PC-9 (cell line): Measurements from ENCODE around the gene CCNG1. TPM values are rescaled to one million over a fixed set of nuclear protein-coding genes. Genes with fewer than 3 reads are reported as not detected.
"Not testable (repeated sequence)": the region's sequence is repeated elsewhere in the genome, so short reads cannot be mapped to it uniquely, and the experiment has no call there.

ENCODE experiments used
- BruUV-seq: library from RNA; stranded (reverse); fragments of 400-500 nt; replicated peaks from 2 replicates; lab custom pipeline; 2021; lab: Mats Ljungman, UMichigan
- CTCF ChIA-PET: fragments of 300-600 bp; sonication (Branson Sonifier 250); formaldehyde crosslinking; loops from one replicate; lab custom pipeline; 2022; ENCODE audit warnings: antibody characterized with exemption; lab: Charles Lee
- POLR2A ChIA-PET: fragments of 300-600 bp; sonication (Branson Sonifier 250); formaldehyde crosslinking; loops from one replicate; lab custom pipeline; 2022; ENCODE audit warnings: antibody characterized with exemption; ENCODE audit not compliant: unreplicated experiment; lab: Charles Lee
- DNase-seq, 2 experiments: peaks; one replicate each; pipeline versions ENCODE4 v3.0.0 to v3.0.0-alpha.2; 2015 to 2022; ENCODE audit warnings: mixed read lengths in 1 of 2
- H2AFZ ChIP-seq: fragments of 200-600 bp; sonication (generic); 2 replicates; pipeline ENCODE4 v1.8.1; 2017; ENCODE audit warnings: antibody characterized with exemption
- H3F3A ChIP-seq: fragments of 200-600 bp; sonication (generic); 2 replicates; pipeline ENCODE4 v1.8.1; 2017; ENCODE audit warnings: antibody characterized with exemption, mild to moderate bottlenecking, low read depth; ENCODE audit not compliant: insufficient read depth
- H3K27ac ChIP-seq: fragments of 200-600 bp; sonication (generic); 2 replicates; pipeline ENCODE4 v1.6.1; 2016; ENCODE audit warnings: mixed run types
- H3K27me3 ChIP-seq: fragments of 200-600 bp; sonication (generic); 2 replicates; pipeline ENCODE4 v1.6.1; 2016; ENCODE audit warnings: low read depth, mixed run types; ENCODE audit not compliant: insufficient read depth
- H3K36me3 ChIP-seq: fragments of 200-600 bp; sonication (generic); 2 replicates; pipeline ENCODE4 v1.6.1; 2016; ENCODE audit warnings: low read depth, mixed run types
- H3K4me1 ChIP-seq: fragments of 200-600 bp; sonication (generic); replicated peaks from 2 replicates; pipeline ENCODE4 v1.6.1; 2016; ENCODE audit warnings: mixed run types; ENCODE audit not compliant: insufficient read depth
- H3K4me2 ChIP-seq: fragments of 200-600 bp; sonication (generic); 2 replicates; pipeline ENCODE4 v1.6.1; 2017; ENCODE audit warnings: mixed run types
- H3K4me3 ChIP-seq: fragments of 200-600 bp; sonication (generic); 2 replicates; pipeline ENCODE4 v1.6.1; 2016; ENCODE audit warnings: mixed run types
- H3K79me2 ChIP-seq: fragments of 200-600 bp; sonication (generic); 2 replicates; pipeline ENCODE4 v1.6.1; 2017; ENCODE audit warnings: low read depth, mixed run types
- H3K9me2 ChIP-seq: fragments of 200-600 bp; sonication (generic); 2 replicates; pipeline ENCODE4 v1.8.1; 2017; ENCODE audit warnings: mild to moderate bottlenecking; ENCODE audit not compliant: insufficient read depth
- H3K9me3 ChIP-seq: fragments of 200-600 bp; sonication (generic); 2 replicates; pipeline ENCODE4 v1.8.1; 2016; ENCODE audit warnings: low read depth; ENCODE audit not compliant: insufficient read depth
- H4K20me1 ChIP-seq: fragments of 200-600 bp; sonication (generic); 2 replicates; pipeline ENCODE4 v1.8.1; 2017; ENCODE audit not compliant: insufficient read depth
- CTCF ChIP-seq: fragments of 200-600 bp; sonication (generic); conservative IDR thresholded peaks from 2 replicates; pipeline ENCODE4 v1.6.1; 2017; ENCODE audit warnings: mixed run types, antibody characterized with exemption, mild to moderate bottlenecking, moderate library complexity
- EZH2 ChIP-seq: fragments of 200-600 bp; sonication (generic); IDR thresholded peaks from 2 replicates; pipeline ENCODE4 v1.8.0; 2017; ENCODE audit warnings: antibody characterized with exemption, low read depth
- intact Hi-C: fragments of 100-400 bp; cut with micrococcal nuclease; formaldehyde crosslinking; loops from one replicate; pipeline ENCODE4 v1.10.0; 2022; ENCODE audit not compliant: unreplicated experiment
- total RNA-seq: library from RNA; stranded (reverse); gene quantifications from 2 replicates; pipeline ENCODE4 v1.2.3, GENCODE V29; 2021

CCNG1 gene
- total RNA-seq, 1 experiment from 2014 or later, result 112 TPM

- Histone ChIP-seq H3K9me3 (no peaks in the 10 kb centered on the region), H2AFZ (no peak overlapping the region), H3K4me3 (no peak overlapping the region), H3K27me3 (no peaks in the 10 kb centered on the region), H3F3A (peaks cover 3% of the 10 kb centered on the region; the same call in 1 of the 2 replicates), H3K27ac (peak overlapping the region; percentile 65; the same call in 1 of the 2 replicates), H3K4me2 (peak overlapping the region; percentile 37; the same call in 1 of the 2 replicates), H3K9me2 (no peaks in the 10 kb centered on the region), H3K79me2 (no peaks in the 10 kb centered on the region), H3K36me3 (no peaks in the 10 kb centered on the region), H4K20me1 (no peaks in the 10 kb centered on the region), H3K4me1 (peaks cover 30% of the 10 kb centered on the region)
- peak; percentile 95 for TF ChIP-seq CTCF
- no peak for TF ChIP-seq EZH2
- CTCF ChIA-PET, result interaction anchor here (0.5 to 0.9 kb wide), 5 partner anchors 8 to 1931 kb away, joined by 3 to 6 read pairs (median 3); no protein-coding TSS in a partner anchor
- POLR2A ChIA-PET, result interaction anchor here (0.7 kb wide), 1 partner anchor 30 kb away, joined by 32 read pairs; no protein-coding TSS in a partner anchor
- intact Hi-C loops, result loop anchor here (2.0 to 10.0 kb wide), 4 partner anchors 102 to 1864 kb away; no protein-coding TSS in a partner anchor
- peak; percentile 49 to 54 for DNase-seq
- BruUV-seq, result no TSS peak
Measured at GRCh38 chr5:163408311-163408923, 29.0 kb upstream of the CCNG1 start.

GRCh38 chr5:163409384-163409783, 28.0 kb upstream of the CCNG1 start:
- Histone ChIP-seq H3F3A (peaks cover 3% of the 10 kb centered on the region; the same call in 1 of the 2 replicates), H3K9me2 (no peaks in the 10 kb centered on the region), H3K9me3 (no peaks in the 10 kb centered on the region), H3K79me2 (no peaks in the 10 kb centered on the region), H3K4me3 (0 out of 2 replicates have a peak overlapping the region, but pooled peaks have one; percentile 2), H3K4me2 (peak overlapping the region; percentile 37), H3K27me3 (peaks cover 4% of the 10 kb centered on the region; the same call in 1 of the 2 replicates), H4K20me1 (no peaks in the 10 kb centered on the region), H3K36me3 (no peaks in the 10 kb centered on the region), H3K4me1 (peaks cover 30% of the 10 kb centered on the region), H2AFZ (peak overlapping the region; percentile 76), H3K27ac (peak overlapping the region; percentile 65)
- BruUV-seq, result no TSS peak
- no peak for TF ChIP-seq CTCF
- TF ChIP-seq EZH2, result no peak
- intact Hi-C loops, result loop anchor here (2.0 to 10.0 kb wide), 4 partner anchors 103 to 1865 kb away; no protein-coding TSS in a partner anchor
- peak; percentile 57 to 83 for DNase-seq
- ChIA-PET POLR2A (interaction anchor here (0.5 to 1.1 kb wide), 2 partner anchors 52 to 79 kb away, joined by 4 to 9 read pairs; no protein-coding TSS in a partner anchor), CTCF (interaction anchor here (0.5 to 1.2 kb wide), 4 partner anchors 28 to 1077 kb away, joined by 3 read pairs; partner anchors contain the start of genes CCNG1, HMMR and NUDCD2)

GRCh38 chr5:163410505-163410904, 26.9 kb upstream of the CCNG1 start:
- ChIA-PET POLR2A (interaction anchor here (0.6 kb wide), 1 partner anchor 49 kb away, joined by 3 read pairs; the partner anchor contains the start of gene NUDCD2), CTCF (interaction anchor here (1.0 to 1.2 kb wide), 2 partner anchors 27 to 50 kb away, joined by 3 read pairs; partner anchors contain the start of genes CCNG1, HMMR and NUDCD2)
- Histone ChIP-seq H3K4me1 (peaks cover 30% of the 10 kb centered on the region), H3K36me3 (no peaks in the 10 kb centered on the region), H3K27ac (0 out of 2 replicates have a peak overlapping the region, but pooled peaks have one; percentile 65), H3K9me3 (no peaks in the 10 kb centered on the region), H3K27me3 (peaks cover 7% of the 10 kb centered on the region; the same call in 1 of the 2 replicates), H4K20me1 (no peaks in the 10 kb centered on the region), H3K4me2 (no peak overlapping the region), H3F3A (peaks cover 3% of the 10 kb centered on the region; the same call in 1 of the 2 replicates), H3K9me2 (no peaks in the 10 kb centered on the region), H3K4me3 (no peak overlapping the region), H3K79me2 (no peaks in the 10 kb centered on the region), H2AFZ (no peak overlapping the region)
- no TSS peak for BruUV-seq
- TF ChIP-seq CTCF (no peak), EZH2 (no peak)
- intact Hi-C loops, result no loop called here
- no peak for DNase-seq

- H3K4me1 ChIP-seq, H2AFZ ChIP-seq, H4K20me1 ChIP-seq, H3K4me2 ChIP-seq, H3K27ac ChIP-seq, DNase-seq, H3K36me3 ChIP-seq, H3K9me3 ChIP-seq, H3K9me2 ChIP-seq, H3K4me3 ChIP-seq, intact Hi-C loops, H3F3A ChIP-seq, BruUV-seq, H3K79me2 ChIP-seq, POLR2A ChIA-PET: not testable (repeated sequence)
- H3K27me3 ChIP-seq, result peaks cover 12% of the 10 kb centered on the region
- CTCF ChIA-PET, result interaction anchor here (0.7 kb wide), 1 partner anchor 488 kb away, joined by 5 read pairs; no protein-coding TSS in a partner anchor
Measured at GRCh38 chr5:163415673-163416072, 21.7 kb upstream of the CCNG1 start.
